NCI-H526 treated with DMSO at 0.1 percent for 48 hours (cell line): ENCODE measurements around the gene UTS2R.
"Not testable (repeated sequence)": the region's sequence is repeated elsewhere in the genome, so short reads cannot be mapped to it uniquely, and the experiment has no call there.

ENCODE experiments used
- DNase-seq: peaks from one replicate; lab custom pipeline; 2025; lab: John Stamatoyannopoulos, UW

Gene UTS2R

GRCh38 chr17:82354804-82355308, 16.7 kb upstream of the UTS2R start:
- no peak for DNase-seq

DNA sequence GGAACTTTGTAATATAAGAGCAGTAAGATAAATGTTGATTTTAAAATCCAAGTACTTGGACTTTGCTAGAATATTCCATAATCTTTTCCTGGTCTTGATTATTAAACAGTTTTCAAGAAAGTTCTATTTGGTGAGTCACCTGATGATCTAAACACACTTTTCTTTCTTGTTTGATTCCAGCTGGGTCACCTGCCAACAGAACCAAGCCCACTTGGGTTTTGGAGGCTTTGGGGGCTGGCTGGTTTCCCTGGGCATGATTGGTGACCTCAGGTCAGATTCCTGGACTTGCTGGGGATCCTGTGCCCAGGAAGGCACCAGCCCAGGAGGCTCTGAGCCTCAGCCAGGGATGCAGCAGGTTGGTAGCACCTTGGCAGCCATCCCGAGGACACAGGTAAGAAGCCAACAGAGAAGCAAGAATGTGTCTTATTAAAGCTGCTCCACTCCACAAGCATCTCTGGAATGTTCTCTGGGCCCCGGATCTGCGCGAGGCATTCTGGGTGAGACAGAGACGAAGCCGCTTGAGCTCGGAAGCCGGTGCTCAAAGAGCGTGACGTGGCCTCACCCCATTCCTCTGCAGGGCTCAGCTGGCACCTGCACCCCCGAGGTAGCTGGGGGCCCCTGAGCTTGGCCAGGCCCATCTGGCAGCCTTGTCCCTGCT, 15.7 kb upstream of the UTS2R start:
- DNase-seq: no peak

GRCh38 chr17:82356845-82357355, 14.7 kb upstream of the UTS2R start:
- peak; percentile 30 for DNase-seq

DNA sequence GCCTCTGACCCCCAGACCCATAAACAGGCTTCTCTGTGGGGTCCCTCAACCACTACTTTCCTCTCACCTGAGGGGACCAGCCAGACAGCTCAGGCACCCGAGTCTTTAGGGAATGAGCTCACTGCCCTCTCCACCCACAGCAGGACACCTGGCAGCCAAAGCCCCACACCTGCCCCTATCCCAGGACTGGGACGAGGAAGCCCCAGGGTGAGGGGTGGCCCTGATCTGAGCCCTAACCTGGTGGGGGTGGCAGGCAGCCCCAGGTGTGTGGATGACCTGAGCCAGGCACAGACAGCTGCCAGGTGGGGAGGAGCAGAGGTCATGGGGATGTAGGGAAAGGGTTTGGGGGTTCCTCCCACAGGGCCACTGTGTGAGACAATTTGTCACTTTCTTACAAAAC, 14.2 kb upstream of the UTS2R start:
- no peak for DNase-seq

- peak; percentile 42 for DNase-seq
Observed at GRCh38 chr17:82358465-82359350, 12.9 kb upstream of the UTS2R start, which contains the start of gene TEX19. Gene TEX19 (plus strand): TSS chr17:82359247. CDS start chr17:82362151, 2,904 bp downstream.

DNA sequence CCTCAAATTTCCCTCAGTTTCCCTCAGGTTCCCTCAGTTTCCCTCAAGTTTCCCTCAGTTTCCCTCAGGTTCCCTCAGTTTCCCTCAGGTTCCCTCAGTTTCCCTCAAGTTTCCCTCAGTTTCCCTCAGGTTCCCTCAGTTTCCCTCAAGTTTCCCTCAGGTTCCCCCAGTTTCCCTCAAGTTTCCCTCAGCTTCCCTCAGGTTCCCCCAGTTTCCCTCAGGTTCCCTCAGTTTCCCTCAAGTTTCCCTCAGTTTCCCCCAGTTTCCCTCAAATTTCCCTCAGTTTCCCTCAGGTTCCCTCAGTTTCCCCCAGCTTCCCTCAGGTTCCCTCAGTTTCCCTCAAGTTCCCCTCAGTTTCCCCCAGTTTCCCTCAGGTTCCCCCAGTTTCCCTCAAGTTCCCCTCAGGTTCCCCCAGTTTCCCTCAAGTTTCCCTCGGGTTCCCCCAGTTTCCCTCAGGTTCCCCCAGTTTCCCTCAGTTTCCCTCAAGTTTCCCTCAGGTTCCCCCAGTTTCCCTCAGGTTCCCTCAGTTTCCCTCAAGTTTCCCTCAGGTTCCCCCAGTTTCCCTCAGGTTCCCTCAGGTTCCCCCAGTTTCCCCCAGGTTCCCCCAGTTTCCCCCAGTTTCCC, 12.0 kb upstream of the UTS2R start:
- DNase-seq: not testable (repeated sequence)

- no peak for DNase-seq
Observed at GRCh38 chr17:82361885-82362633, 9.5 kb upstream of the UTS2R start.

DNA sequence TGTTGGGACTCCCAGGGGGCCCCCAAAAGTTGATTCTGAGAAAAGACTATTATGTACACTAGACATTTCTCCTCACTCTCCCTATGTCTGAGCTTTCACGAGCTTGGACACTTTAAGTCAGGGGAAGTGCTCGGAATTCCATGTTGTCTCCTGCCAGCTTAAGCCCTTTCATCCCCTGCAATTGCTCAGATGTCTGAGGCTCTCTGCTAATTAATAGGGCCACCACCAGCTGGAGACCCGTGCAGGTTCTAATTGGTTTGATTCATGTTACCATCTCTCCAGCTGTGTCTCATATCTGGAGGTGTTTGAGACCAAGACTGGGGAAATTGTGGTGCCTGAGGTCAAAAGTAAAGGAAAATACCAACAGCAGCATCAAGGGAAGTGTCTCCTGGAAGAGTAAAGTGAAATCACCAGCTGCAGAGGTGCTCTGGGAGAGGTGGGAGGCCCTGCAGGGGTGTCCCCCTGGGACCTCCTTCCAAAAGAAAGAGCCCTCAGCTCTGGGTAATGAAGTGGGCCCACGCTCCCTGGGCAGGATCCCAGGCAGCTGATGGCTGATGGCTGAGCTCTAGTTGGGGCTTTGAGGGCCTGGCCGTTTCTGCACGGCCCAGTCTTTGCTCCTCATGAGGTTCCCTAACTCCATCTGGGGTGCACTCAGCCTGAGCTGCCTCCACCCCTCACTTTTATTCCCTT, 5.8 kb upstream of the UTS2R start:
- no peak for DNase-seq

DNA sequence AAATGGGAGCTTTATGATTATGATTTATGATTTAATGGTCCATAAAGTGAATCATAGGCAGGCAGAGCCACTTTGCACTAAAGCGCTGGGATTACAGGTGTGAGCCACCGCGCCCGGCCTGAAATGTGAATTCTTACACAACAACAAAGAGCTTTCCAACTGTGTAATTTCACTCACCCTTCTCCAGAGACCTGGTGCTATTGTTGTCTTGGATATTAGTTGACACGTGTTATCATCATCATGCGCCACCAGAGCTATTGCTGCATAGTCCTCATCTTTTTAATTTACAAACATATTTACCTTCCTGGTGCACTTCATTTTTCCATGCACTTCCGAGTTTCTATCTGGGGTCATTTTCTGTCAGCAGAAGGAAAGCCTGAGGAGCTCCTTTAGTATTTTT, 4.8 kb upstream of the UTS2R start:
- DNase-seq: no peak

DNA sequence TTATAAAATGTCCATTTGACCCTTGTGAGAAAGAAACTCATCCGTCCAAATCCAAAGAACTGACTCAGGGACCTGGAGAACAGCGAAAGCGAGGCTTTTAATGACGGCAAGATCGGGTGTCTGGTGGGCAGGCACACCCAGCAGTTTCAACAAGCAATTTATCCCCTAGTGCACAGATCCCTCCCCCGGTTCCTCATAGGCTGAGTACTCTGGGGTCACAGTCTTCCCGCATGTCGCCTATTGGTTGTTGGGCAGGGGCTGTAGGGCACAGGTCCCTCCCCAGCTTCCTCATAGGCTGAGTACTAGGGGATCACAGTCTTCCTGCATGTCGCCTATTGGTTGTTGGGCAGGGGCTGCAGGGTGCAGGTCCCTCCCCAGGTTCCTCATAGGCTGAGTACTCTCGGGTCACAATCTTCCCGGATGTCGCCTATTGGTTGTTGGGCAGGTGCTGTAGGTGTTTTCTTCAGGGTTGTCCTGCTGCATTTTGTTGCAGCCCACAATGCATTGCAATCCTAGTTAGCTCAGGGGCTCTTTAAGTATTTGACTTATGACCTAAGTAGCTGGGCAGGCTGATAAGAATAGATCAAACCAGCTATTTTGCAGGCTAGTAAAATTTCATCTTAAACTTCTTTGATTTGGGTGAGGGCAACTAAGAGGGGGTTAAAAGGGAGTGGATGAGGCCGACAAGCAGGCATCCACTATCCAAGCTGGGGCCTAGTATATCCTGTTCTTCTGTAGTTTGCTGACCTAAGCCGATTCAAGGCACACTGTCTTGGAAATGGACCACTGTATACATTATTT, 3.6 kb upstream of the UTS2R start:
- no peak for DNase-seq

DNA sequence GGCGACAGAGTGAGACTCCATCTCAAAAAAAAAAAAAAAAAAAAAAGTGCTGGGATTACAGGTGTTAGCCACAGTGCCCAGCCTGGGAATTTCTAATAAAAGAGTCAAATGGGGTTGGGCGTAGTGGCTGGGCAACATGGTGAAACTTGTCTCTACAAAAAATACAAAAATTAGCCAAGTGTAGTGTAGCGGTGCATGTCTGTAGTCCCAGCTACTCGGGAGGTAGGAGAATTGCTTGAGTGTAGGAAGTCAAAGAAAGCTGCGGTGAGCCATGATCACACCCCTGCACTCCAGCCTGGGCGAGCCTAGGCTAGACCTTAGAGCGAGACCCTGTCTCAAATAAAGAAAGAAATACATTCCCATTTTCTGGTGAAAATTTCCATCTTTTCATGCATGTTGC, 2.4 kb upstream of the UTS2R start:
- DNase-seq: no peak

GRCh38 chr17:82370471-82371332, 863 bp upstream of the UTS2R start:
- DNase-seq: no peak

DNA sequence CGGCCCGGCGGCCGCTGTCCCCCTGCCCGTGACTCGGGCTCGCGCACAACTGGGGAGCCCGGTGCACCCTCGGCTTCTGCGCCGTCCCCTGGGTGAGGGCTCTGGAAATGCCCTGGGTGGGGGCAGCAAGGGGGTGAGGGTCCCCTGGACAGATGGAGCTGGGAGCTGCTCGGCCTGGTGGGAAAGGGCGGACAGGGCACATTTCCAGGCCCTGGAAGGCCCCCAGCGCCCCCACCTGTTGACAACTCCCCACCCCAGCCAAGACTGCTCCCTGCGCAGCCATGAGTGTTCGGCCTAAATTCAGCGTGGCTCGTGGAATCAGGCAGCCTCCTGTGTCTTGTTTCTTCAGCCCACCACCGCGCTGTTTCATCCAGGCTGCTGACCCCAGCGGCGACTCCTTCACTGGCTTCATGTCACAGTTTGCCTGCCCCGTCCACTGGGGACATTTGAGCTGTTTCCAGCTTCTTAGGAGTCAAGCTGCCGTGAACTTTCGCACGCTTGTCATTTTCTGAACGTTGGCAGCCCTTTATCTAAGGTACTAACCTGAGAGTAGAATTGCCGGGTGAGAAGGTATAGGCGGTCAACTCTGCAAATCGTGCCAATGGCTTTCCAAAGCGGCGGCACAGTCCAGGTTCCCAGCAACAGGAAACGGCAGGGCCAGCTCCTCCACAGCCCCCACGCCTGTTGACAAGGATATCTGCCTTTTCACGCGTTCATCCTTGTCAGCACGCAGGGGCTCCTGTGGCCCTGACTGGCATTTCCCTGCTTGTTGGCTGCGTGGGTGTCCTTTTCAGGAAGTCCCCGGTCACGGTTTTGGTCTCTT, 895 bp downstream of the UTS2R start:
- DNase-seq: no peak

GRCh38 chr17:82373072-82373452, 1.5 kb downstream of the UTS2R start:
- not testable (repeated sequence) for DNase-seq

DNA sequence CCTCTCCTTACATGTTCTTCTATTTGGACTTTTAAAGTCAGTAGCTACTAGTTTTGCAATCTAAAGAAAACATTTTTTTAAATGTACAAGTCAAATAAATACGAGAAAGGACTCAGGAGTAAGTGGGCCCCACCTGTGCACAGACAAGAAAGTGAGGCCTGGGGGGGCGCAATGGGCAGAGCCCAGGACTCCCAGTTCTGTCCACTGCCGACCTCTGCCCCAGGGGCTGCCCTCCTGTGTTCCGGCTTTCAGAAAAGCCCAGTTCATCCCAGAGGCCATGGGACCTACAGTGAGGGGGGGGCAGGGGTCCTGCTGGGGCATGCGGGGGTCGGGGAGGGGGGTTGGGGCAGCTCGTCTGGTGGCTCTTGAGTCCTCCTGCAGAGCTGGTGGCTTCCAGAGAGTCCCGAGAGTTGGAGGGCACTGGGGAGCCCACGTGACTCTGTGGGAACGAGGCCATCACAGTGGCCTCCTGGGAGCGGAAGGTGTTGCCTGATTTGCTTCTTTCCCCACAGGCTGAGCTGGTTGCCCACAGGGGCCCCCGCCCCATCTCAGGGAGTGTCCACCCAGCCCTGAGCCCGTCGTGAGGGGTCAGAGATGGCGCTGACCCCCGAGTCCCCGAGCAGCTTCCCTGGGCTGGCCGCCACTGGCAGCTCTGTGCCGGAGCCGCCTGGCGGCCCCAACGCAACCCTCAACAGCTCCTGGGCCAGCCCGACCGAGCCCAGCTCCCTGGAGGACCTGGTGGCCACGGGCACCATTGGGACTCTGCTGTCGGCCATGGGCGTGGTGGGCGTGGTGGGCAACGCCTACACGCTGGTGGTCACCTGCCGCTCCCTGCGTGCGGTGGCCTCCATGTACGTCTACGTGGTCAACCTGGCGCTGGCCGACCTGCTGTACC, 2.4 kb downstream of the UTS2R start:
- DNase-seq: no peak

DNA sequence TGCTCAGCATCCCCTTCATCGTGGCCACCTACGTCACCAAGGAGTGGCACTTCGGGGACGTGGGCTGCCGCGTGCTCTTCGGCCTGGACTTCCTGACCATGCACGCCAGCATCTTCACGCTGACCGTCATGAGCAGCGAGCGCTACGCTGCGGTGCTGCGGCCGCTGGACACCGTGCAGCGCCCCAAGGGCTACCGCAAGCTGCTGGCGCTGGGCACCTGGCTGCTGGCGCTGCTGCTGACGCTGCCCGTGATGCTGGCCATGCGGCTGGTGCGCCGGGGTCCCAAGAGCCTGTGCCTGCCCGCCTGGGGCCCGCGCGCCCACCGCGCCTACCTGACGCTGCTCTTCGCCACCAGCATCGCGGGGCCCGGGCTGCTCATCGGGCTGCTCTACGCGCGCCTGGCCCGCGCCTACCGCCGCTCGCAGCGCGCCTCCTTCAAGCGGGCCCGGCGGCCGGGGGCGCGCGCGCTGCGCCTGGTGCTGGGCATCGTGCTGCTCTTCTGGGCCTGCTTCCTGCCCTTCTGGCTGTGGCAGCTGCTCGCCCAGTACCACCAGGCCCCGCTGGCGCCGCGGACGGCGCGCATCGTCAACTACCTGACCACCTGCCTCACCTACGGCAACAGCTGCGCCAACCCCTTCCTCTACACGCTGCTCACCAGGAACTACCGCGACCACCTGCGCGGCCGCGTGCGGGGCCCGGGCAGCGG, 3.2 kb downstream of the UTS2R start:
- DNase-seq: peak; percentile 37
